GM21423 (cell line): ENCODE results near the gene DPP9.
"Not testable (repeated sequence)": the region's sequence is repeated elsewhere in the genome, so short reads cannot be mapped to it uniquely, and the experiment has no call there.

Experiments
- ATAC-seq: cut with Tn5 transposase; IDR thresholded peaks from one replicate; pipeline ENCODE4 v1.9.1; 2021; ENCODE audit warnings: mild to moderate bottlenecking, moderate library complexity; ENCODE audit not compliant: unreplicated experiment

DPP9 gene

DNA sequence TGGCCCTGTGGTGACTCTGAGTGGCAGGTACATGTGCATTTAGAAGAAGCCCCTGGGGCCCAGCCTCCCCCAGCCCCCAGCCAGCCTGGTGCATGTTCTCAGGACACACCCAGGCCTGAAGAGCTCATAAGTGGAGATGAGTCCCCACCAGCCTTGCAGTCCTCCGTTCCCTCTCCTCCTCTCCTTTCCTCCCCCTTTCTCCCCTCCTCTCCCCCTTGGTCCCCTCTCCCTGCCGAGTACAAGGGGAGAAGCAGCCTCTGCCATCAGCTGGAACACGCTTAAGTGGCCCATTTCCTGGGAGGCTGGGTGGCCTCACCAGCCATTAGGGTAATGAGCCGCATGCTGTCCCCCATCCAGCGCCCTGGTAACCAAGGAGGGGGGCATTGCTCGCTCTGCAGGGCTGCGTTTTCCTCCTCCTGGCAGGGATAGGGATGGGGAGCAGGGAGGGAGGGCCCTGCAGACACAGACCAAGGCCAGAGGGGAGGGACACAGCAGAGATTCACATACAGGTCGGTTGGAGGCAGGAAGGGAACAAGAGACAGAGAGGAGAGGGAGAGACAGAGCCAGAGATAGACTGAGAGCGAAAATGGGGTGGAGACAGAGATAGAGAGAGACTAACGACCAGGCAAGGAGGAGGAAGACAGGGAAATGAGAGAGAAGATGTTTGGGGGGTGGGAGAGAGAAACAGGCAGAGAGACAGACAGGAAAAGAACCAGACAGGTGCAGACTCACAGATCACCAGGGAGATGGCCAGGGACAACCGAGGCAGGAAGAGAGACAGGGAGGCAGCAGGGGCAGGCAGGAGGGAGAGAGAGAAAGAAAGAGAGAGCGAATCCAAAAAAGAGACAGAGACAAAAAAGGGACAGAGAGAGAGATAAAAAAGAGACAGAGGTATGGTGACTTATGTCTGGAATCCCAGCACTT, 19.3 kb upstream of the DPP9 start:
- no peak for ATAC-seq

DNA sequence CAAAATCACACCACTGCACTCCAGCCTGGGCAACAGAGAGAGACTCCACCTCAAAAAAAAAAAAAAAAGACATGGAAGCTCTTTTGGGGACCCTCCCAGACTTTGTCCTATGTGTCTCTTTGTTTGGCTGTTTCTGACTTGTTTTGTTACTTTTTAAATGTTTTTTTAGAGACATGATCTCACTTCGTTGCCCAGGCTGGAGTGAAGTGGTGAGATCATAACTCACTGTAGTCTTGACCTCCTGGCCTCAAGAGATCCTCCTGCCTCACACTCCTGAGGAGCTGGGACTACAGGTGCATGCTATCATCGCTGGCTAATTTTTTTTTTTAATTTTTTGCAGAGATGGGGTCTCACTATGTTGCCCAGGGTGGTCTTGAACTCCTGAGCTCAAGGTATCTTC, 16.4 kb upstream of the DPP9 start:
- ATAC-seq: no peak

DNA sequence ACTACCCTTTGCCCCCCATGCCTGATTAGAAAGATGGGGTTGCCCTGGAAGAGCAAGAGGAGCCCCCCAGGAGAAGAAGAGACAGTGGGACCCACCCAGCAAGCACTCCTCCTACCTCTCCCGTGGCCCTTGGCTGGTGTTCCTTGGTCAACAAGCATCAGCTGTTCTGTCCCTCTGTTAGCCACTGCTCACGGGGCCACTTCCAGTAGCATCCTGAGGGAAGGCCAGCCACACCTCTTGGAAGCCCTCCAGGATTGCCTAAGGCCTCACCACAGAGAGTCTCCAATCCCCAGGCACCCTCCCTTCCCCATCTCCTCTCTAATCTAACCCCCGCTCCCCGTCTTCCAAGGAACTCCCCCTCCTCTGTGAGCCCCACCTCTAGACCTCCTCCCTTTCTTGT, 15.1 kb upstream of the DPP9 start:
- no peak for ATAC-seq

DNA sequence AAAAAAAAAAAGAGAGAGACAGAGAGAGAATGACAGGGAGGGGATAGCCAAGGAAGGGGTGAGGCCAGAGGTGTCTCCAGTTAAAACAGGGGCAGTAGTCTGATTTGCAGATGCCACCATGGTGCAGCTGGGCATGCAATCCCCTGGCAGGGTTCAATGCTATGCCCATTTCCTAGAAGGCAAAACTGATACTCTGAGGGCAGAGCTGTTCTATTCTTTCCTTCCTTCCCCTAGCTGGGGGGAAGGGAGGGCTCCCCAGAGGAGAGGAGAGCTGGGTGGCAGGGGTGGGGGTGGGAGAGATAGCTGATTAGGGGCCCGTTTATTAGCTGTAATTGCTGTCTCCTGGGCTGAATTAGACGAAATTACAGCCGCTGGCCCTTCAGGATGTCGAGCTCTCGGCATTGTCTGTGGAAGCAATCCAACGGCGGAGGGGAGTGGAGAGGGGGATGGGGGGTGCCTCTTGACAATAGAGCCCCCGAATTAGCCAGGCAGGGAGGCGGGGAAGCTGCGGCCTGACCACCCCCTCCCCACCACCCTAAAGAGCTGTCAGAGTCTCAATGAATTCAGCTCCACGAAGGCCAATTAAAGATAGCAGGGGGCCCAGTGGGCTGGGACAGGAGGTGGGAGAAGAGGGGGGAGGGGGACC, 14.4 kb upstream of the DPP9 start:
- ATAC-seq: no peak

DNA sequence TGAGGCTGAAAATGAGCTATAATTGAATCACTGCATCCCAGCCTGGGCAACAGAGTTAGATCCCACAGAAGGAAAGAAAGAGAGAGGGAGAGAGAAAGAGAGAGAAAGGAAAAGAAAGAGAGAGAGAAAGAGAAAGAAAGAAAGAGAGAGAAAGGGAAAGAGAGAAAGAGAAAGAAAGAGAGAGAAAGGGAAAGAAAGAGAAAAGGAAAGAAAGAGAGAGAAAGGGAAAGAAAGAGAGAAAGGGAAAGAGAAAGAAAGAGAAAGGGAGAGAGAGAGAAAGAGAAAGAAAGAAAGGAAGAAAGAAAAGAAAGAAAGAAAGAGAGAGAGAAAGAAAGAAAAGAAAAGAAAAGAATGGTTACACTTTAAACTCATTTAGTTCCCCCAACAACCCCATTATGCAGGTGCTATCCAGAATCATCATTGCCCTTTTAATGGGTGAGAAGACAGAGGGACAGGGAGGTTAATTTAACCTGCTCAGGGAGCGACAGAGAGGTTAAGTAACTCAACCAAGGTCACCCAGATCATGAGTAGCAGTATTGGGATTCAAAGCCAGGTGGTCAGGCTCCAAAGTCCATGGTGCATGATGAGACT, 10.2 kb upstream of the DPP9 start:
- no peak for ATAC-seq

DNA sequence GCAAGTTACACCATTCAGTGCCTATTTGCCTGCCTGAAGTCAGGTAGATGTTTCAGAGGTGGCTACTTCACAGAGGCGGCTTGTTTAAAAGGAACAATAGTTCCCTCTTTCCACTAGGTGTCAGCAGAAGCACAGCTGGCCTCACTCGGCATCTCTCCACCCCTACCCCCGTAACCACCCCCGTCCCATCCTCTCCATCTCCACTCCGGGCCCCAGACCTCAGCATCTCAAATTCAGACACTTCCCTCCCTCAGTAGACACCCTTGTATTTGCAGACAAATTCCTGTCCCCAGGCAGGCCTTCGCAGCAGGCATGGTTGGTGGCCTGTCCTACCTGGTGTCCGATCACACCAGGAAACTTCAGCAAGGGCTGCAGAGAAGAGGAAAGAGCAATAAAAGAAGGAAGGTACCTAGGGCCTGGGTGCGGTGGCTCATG, 9.1 kb upstream of the DPP9 start:
- ATAC-seq: no peak

DNA sequence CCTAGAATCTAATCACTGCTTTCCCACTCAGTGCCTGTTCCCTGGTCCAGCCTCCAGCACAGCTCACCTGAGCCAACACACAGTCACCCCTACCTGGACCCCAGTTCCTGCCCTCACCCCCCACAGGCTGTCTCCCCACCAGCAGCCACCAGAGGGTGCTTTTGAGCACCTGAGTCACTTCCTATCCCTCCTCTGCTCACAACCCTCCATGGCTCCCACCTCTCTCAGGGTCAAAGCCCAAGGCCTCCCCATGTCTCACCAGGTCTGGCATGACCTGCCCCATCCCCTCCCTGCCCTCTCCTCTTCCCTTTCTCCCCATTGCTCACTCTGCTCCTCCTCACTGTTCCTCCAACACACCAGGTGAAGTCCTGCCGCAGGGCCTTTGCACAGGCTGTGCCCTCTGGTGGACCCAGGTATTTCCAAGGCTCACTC, 7.1 kb upstream of the DPP9 start:
- no peak for ATAC-seq

DNA sequence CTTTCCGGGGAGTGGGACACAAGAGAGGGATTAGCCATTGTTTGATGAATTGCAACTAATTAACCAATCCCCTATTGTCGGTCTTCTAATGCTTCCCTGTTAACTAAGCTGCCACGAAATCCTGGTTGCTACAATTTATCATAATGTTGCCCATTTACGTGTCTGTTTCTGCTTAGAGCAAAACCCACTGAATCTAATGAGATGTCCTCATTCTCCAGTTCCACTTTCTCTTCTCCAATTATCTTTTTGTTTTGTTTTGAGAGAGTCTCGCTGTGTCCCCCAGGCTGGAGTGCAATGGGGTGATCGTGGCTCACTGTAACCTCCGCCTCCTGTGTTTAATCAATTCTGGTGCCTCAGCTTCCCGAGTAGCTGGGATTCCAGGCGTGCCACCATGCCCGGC, 5.2 kb upstream of the DPP9 start:
- ATAC-seq: no peak

DNA sequence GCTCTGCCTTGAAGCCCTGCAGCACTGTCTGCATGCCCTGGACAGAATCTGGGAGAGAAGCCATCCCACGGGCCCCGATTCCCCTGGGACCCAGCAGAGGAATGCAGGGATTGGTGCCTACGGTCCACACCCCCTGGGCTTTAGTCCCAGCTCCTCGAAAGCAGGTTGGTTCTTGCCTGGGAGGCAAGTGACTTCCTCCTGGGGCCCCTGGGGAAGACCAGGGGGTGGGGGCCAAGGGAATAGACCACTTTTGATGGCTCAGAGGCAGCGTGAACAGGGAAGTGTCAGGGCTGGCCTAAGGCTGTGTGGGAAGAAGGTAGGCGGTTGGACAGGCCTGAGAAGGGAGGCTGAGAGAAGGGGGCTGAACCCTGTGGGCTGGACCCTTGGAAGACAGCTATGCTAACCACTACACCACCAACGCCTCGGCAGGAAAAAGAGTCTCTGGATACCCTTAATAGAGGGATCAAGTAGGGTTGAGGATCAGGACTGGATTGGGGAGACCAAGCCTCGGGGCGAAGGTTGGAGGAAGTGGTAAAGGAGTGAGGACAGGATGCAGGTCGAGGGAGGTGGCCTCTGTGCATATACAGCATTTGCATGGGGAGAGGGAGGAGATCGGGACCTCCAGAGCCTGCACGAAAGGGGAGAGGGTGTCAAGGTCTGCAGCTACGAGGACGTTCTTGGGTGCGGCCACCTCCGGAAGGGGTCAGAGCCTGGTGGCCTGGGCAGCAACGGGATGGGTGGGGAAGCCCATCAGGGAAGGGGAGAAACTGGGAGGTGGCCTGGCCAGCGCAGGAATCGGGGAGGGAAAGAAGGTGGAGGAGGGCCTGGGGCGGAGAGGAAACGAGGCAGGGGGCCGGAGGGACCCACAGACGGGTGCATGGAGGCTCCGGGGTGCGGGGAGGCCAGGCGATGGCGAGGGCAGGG, 709 bp downstream of the DPP9 start:
- ATAC-seq: peak; percentile 23

DNA sequence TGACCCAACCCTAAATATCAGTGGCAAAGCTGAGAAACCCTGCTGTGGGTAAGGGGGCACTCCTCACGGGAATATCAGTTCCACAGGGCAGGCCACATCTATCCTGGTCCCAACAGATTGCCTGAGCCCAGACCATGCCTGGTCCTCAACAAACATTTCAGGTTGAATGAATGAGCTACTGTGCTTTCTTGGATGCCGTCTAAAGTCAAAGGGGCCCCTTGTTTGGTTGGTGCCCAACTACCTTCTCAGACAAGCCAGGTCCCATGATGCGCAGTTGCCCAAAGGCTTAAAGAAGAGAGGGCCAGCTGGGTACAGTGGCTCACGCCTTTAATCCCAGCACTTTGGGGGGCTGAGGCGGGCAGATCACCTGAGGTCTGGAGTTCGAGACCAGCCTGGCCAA, 2.4 kb downstream of the DPP9 start:
- no peak for ATAC-seq

DNA sequence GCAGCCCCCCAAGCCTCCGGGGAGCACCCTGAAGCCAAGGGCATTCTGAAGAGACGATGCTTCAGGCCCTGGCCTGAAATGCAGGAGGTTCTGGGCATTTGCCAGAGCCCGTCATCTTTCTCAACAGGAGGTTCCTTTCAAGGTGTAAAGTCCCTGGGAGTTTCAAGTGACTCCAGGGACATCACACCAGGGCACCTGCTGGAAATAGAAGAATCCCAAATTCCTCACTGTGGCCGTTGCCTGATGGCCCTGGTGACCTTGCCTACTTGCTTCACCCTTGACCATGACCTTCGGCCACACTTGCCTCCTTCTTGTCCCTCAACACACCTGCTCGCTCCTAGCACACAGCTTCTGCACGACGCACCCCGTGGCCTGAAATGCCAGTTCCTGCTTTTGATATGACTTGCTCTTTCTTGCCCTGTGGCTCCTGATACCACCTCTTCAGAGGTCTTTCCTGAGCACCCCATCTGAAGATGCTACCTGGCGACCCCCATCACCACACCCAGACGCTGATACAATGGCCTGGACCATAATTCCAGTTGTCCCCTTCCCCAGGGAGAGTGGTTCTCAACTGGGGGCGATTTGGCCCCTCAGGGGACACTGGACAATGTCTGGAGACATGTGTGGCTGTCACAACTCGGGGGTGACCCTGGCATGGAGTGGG, 3.5 kb downstream of the DPP9 start:
- ATAC-seq: no peak

DNA sequence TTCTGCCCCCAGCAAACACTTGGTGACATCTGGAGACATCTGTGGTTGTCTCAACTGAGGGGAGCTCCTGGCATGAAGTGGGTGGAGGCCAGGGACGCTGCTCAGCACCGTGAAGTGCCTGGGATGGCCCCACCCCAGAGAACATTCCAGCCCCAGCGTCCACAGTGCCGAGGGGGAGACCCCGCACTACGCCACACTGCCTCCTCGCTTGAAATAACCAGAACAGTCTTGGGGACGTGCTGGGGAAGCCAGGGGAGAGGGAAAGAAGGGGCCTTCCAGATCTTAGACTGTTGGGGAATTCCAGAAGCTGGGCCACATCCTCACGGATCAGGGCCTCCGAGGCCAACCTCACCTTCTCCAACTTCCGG, 4.2 kb downstream of the DPP9 start:
- ATAC-seq: no peak

DNA sequence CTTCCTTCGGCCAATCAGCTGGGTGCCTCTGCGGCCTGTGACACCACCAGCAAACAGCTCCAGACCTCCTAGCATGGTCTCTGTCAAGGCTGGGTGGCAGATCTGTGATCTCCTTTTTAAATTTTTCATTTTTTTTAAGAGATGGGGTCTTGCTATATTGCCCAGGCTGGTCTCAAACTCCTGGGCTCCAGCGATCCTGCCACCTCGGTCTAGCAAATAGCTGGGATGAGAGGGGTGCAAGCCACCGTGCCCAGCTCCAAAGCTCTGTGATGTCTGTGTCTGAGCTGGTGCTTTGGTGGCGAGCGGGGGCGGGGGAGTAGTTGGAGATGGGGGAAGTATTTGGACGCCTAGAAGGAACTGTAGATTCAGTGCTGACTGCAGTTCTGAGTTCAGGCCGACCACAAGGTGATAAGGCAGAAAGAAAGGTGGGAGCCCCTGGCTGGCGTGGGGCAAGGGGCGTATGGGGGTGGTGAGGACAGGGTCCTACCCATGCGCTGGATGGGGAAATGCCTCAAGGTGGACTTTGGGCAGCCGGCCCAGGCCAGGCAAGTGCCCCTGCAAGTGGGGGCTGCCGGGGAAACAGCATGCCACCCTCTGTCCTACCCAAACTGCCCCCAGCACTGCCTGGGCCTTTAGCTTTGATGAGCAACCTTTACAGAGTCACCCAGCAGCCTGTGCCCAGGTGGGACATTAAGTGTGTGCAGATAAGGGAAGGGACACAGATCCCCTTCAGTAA, 5.5 kb downstream of the DPP9 start:
- no peak for ATAC-seq

DNA sequence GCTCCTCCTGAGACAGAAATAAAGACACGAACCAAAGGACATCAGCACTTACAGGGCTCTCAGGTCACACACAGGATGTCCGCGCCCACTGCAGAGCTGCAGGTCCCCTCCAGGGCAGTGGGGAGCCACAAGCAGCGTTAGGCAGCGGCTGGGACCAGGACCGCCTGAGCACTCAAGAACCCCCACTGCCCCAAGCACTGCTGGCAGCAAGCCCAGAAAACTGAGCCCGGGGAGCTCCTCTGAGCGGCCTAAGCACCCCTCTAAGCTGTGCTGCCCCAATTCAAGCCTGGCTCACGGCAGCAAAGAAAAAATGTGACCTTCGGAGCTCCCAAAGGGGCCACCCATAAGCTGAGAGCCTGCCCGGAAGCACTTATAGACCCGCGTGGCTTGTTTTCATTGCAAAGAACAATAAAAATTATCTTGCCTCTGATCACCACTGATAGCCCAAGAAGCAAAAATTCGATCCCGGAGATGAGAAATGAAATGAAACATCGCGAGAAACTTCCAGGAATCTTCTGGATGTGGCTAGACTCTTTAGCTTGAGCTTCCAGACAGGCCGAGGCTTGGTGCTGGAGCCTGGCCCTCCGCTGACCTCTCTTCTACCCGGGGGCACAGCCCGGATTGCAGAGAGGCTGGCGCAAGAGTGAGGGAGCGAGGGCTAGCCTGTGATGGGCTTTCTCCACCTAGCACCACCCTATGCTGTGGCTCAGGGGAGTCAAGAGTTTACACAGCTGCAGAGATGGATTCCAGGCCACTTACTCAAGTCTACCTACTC, 6.3 kb downstream of the DPP9 start:
- ATAC-seq: no peak

DNA sequence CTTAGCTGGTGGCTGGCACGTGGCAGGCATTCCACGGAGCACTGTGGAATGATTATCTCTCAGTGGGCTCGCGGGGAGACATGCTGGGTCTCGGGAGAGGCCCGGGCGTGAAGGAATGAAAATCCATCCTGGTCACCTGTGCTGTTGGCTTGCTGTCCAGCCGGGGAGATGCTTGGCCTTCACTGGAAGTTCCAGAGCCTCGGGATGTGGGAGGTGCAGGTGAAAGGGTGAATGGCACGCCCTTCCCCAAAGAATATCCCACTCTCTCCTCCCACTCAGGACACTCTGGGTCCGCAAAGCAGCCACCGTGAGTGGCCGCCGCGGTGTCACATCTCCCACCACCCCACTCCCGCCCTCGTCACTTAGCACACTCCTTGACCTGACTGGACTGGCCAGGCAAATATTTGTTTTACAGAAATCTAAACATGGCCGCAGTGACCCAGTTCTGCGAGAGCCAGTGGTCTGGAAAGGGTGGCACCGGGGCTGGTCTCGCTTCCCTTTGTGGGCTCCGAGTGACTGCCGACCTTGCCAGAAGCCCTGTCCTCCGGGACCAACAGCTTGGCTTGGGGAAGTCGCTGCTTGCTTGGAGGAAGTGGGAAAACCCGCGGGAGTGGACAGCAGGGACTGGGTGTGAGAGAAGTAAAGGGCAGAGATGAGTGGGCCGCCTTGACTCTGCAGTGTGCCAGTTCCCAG, 8.0 kb downstream of the DPP9 start:
- ATAC-seq: no peak

DNA sequence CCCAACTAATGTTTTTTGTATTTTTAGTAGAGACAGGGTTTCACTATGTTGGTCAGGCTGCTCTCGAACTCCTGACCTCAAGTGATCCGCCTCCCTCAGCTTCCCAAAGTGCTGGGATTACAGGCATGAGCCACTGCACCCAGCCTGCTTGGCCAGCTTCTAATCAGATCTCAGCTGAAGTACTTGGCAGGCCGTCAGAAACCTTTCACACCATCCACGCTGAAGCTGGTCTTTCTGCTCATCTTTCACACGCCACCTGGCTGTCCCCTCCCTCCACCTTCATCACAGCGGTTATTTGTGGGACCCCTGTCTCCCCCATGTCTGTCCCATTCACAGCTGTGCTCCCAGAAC, 8.5 kb downstream of the DPP9 start:
- ATAC-seq: not testable (repeated sequence)

DNA sequence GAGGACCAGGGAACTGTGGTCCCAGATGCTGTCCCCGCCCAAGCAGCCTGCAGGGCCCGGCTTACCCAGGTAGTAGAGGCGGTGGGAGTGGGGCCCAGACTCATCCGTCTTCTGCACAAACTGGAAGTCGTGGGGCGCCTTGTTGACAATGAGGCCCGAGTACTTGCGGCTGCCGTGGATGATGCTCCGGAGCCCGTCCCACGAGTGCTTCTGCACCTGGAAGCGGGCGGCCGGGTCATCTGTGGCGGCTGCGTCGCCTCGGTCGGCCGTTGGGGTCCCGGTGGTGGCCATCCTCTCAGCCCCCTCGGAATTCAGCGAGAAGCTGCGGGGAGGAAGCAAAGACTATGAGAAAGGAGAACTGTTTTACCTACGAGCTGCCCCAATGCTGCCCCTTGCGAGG, 9.6 kb downstream of the DPP9 start:
- no peak for ATAC-seq

DNA sequence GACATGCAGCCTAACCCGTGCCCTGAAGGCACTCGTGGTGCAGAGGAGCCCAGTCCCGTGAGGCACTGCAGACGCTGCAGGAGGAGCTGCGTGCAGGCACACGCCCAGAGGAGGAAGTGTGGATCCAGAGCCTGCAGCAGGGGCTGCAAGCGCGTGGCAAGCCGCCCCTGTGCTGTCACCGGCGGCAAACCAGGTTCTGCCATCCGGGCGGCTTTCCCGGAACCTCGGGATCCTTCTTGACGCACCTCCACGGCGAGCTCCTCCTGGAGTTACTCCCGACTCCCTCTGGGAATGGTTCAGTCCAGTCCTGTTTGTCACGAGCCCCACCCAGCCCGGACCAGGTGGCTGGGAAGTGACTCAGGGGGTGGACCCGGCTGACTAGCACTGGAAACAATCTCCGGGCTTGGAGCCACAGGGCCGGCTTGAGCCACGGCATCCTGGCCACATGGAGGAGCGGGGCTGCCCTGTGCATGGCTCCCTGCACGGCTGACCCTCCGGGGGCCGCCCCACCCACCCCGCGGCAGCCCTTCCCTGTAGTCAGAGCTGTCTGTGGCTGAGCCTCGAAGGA, 10.2 kb downstream of the DPP9 start:
- no peak for ATAC-seq
